Activated CD8-positive, alpha-beta T cell treated with anti-CD3 and anti-CD28 coated beads, Interleukin-2, amount 10 ng/mL, durations not matched to agents 7 days and 5 days (primary cell): Measurements from ENCODE around the gene ZFP64. TPM values are rescaled to one million over a fixed set of nuclear protein-coding genes. Genes with fewer than 3 reads are reported as not detected.

ENCODE experiments used
- ATAC-seq: fragments of 150-1000 bp; cut with Tn5 transposase; one replicate; pipeline ENCODE4 v1.10.0; 2021; ENCODE audit warnings: moderate library complexity
- CTCF ChIA-PET: fragments of 350-600 bp; sonication (Branson Sonifier 250); formaldehyde crosslinking; loops from one replicate; lab custom pipeline; 2021; ENCODE audit warnings: antibody characterized with exemption; lab: Charles Lee
- POLR2A ChIA-PET: fragments of 350-600 bp; sonication (Branson Sonifier 250); formaldehyde crosslinking; loops from one replicate; lab custom pipeline; 2021; ENCODE audit warnings: antibody characterized with exemption; lab: Charles Lee
- DNase-seq: peaks from one replicate; pipeline ENCODE4 v3.0.0-alpha.2; 2020
- H3K27ac Mint-ChIP-seq: one replicate; pipeline ENCODE4 v1.8.0; 2021; ENCODE audit warnings: mild to moderate bottlenecking, mixed read lengths
- H3K27me3 Mint-ChIP-seq: one replicate; pipeline ENCODE4 v1.8.0; 2021; ENCODE audit warnings: low read depth, mixed read lengths
- H3K36me3 Mint-ChIP-seq: one replicate; pipeline ENCODE4 v1.8.0; 2021; ENCODE audit warnings: low read depth, mixed read lengths
- H3K4me1 Mint-ChIP-seq: one replicate; pipeline ENCODE4 v1.8.0; 2021; ENCODE audit warnings: low read depth, mixed read lengths
- H3K4me3 Mint-ChIP-seq: one replicate; pipeline ENCODE4 v1.8.0; 2021; ENCODE audit warnings: mild to moderate bottlenecking, mixed read lengths
- H3K9me3 Mint-ChIP-seq: one replicate; pipeline ENCODE4 v1.8.0; 2022; ENCODE audit warnings: mixed read lengths; ENCODE audit not compliant: insufficient read depth
- total RNA-seq, 2 experiments: library from RNA; stranded (reverse); gene quantifications; one replicate each; pipeline ENCODE4 v1.2.3, GENCODE V29; 2021

ZFP64 gene
- total RNA-seq, 2 experiments from 2014 or later, result 10.4 to 10.5 TPM

- DNase-seq (no peak), ATAC-seq (no peak)
- H3K4me3 Mint-ChIP-seq, result no peak overlapping the region
- H3K27me3 Mint-ChIP-seq, result no peaks in the 10 kb centered on the region
- POLR2A ChIA-PET, result interaction anchor here (1.0 kb wide), 1 partner anchor 13 kb away, joined by 4 read pairs; the partner anchor contains the start of gene ZFP64
- H3K27ac Mint-ChIP-seq, result no peak overlapping the region
- CTCF ChIA-PET, result interaction anchor here (1.3 kb wide), 1 partner anchor 13 kb away, joined by 5 read pairs; the partner anchor contains the start of gene ZFP64
- H3K4me1 Mint-ChIP-seq, result peaks cover 13% of the 10 kb centered on the region
- peaks cover 11% of the 10 kb centered on the region for H3K36me3 Mint-ChIP-seq
- H3K9me3 Mint-ChIP-seq, result no peaks in the 10 kb centered on the region
Observed at GRCh38 chr20:52178691-52179090, 12.9 kb downstream of the ZFP64 start.

- no peaks in the 10 kb centered on the region for H3K27me3 Mint-ChIP-seq
- H3K4me1 Mint-ChIP-seq, result peaks cover 13% of the 10 kb centered on the region
- H3K27ac Mint-ChIP-seq, result no peak overlapping the region
- CTCF ChIA-PET, result interaction anchor here (1.6 kb wide), 1 partner anchor 16 kb away, joined by 3 read pairs; the partner anchor contains the start of gene ZFP64
- no peaks in the 10 kb centered on the region for H3K9me3 Mint-ChIP-seq
- no peak for ATAC-seq
- POLR2A ChIA-PET, result no interaction called here
- H3K36me3 Mint-ChIP-seq, result peaks cover 5% of the 10 kb centered on the region
- no peak for DNase-seq
- no peak overlapping the region for H3K4me3 Mint-ChIP-seq
Observed at GRCh38 chr20:52175840-52176239, 15.7 kb downstream of the ZFP64 start.

- ATAC-seq (no peak), DNase-seq (no peak)
- Mint-ChIP-seq H3K9me3 (no peaks in the 10 kb centered on the region), H3K36me3 (peaks cover 2% of the 10 kb centered on the region), H3K4me3 (no peak overlapping the region), H3K27ac (no peak overlapping the region), H3K4me1 (peaks cover 5% of the 10 kb centered on the region), H3K27me3 (no peaks in the 10 kb centered on the region)
- ChIA-PET CTCF (no interaction called here), POLR2A (no interaction called here)
Observed at GRCh38 chr20:52172392-52173047, 19.1 kb downstream of the ZFP64 start.

- H3K27ac Mint-ChIP-seq, result no peak overlapping the region
- no peak overlapping the region for H3K4me3 Mint-ChIP-seq
- ATAC-seq, result no peak
- H3K27me3 Mint-ChIP-seq, result no peaks in the 10 kb centered on the region
- CTCF ChIA-PET, result no interaction called here
- peaks cover 3% of the 10 kb centered on the region for H3K9me3 Mint-ChIP-seq
- peaks cover 8% of the 10 kb centered on the region for H3K36me3 Mint-ChIP-seq
- H3K4me1 Mint-ChIP-seq, result peaks cover 5% of the 10 kb centered on the region
- no peak for DNase-seq
- POLR2A ChIA-PET, result no interaction called here
Observed at GRCh38 chr20:52171025-52171424, 20.6 kb downstream of the ZFP64 start.

DNA sequence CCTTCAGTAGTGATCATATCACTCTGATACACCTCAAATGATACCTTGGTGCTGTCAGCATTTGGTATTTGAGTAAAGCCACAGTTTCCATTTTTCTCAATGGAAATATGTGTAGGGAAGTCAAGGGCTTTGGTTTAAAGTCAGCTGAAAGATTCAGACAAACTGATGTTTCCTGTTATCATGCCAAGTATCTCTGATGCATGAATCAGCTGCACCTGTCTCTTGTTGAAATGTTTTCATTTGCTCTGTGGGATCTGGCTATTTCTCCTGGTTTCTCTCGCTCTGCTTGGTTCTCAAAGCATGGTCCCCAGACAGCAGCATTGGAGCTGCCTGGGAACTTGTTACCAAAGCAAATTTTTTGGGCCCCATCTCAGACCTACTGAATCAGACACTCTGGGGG is 23.5 kb downstream of the ZFP64 start:
- Mint-ChIP-seq H3K4me3 (no peak overlapping the region), H3K27ac (no peak overlapping the region), H3K4me1 (peaks cover 5% of the 10 kb centered on the region), H3K9me3 (peaks cover 3% of the 10 kb centered on the region), H3K36me3 (peaks cover 17% of the 10 kb centered on the region), H3K27me3 (no peaks in the 10 kb centered on the region)
- CTCF ChIA-PET, result no interaction called here
- ATAC-seq, result no peak
- POLR2A ChIA-PET, result no interaction called here
- DNase-seq, result no peak

- ChIA-PET POLR2A (no interaction called here), CTCF (no interaction called here)
- H3K36me3 Mint-ChIP-seq, result peaks cover 17% of the 10 kb centered on the region
- H3K9me3 Mint-ChIP-seq, result peaks cover 3% of the 10 kb centered on the region
- ATAC-seq (no peak), DNase-seq (no peak)
- no peaks in the 10 kb centered on the region for H3K27me3 Mint-ChIP-seq
- no peak overlapping the region for H3K27ac Mint-ChIP-seq
- peaks cover 5% of the 10 kb centered on the region for H3K4me1 Mint-ChIP-seq
- H3K4me3 Mint-ChIP-seq, result no peak overlapping the region
Observed at GRCh38 chr20:52167232-52167840, 24.2 kb downstream of the ZFP64 start.

GRCh38 chr20:52166150-52166549 is 25.4 kb downstream of the ZFP64 start:
- CTCF ChIA-PET, result no interaction called here
- peaks cover 3% of the 10 kb centered on the region for H3K9me3 Mint-ChIP-seq

GRCh38 chr20:52160621-52161204 is 30.9 kb downstream of the ZFP64 start:
- ATAC-seq (no peak), DNase-seq (no peak)
- ChIA-PET POLR2A (no interaction called here), CTCF (no interaction called here)
- Mint-ChIP-seq H3K27me3 (no peaks in the 10 kb centered on the region), H3K9me3 (no peaks in the 10 kb centered on the region), H3K4me1 (no peaks in the 10 kb centered on the region), H3K4me3 (no peak overlapping the region), H3K36me3 (peaks cover 42% of the 10 kb centered on the region), H3K27ac (no peak overlapping the region)

More at GRCh38 chr20:52166150-52166549, 25.4 kb downstream of the ZFP64 start:
- peaks cover 5% of the 10 kb centered on the region for H3K4me1 Mint-ChIP-seq
- peaks cover 18% of the 10 kb centered on the region for H3K36me3 Mint-ChIP-seq
- DNase-seq (no peak), ATAC-seq (no peak)
- H3K4me3 Mint-ChIP-seq, result no peak overlapping the region
- POLR2A ChIA-PET, result no interaction called here
- no peak overlapping the region for H3K27ac Mint-ChIP-seq
- no peaks in the 10 kb centered on the region for H3K27me3 Mint-ChIP-seq

DNA sequence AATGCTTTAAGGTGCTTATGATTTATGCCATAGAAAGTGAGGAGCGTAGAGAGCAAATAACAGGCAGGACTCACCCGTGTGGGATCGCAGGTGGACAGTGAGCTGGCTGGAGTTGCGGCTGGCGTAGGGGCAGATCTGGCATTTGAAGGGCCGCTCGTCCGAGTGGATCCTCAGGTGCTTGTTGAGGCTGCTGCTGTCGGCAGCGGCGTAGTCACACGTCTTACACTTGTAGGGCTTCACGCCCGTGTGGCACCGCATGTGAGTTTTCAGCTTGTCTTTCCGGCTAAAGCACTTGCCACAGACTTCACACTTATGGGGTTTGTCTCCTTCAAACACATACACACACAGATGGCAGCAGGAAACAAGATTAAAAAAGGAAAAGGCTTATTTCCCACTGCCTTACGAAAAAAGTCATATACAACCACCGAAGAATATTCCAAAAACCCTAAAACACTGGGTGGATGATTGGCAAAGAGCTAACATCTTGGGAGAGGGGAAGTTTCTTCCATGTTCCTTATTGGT is 31.5 kb downstream of the ZFP64 start:
- DNase-seq (no peak), ATAC-seq (no peak)
- H3K36me3 Mint-ChIP-seq, result peaks cover 39% of the 10 kb centered on the region
- ChIA-PET CTCF (no interaction called here), POLR2A (no interaction called here)
- H3K4me3 Mint-ChIP-seq, result no peak overlapping the region
- H3K27me3 Mint-ChIP-seq, result no peaks in the 10 kb centered on the region
- no peak overlapping the region for H3K27ac Mint-ChIP-seq
- H3K9me3 Mint-ChIP-seq, result no peaks in the 10 kb centered on the region
- H3K4me1 Mint-ChIP-seq, result no peaks in the 10 kb centered on the region

- peaks cover 24% of the 10 kb centered on the region for H3K36me3 Mint-ChIP-seq
- H3K27ac Mint-ChIP-seq, result no peak overlapping the region
- no peaks in the 10 kb centered on the region for H3K4me1 Mint-ChIP-seq
- POLR2A ChIA-PET, result no interaction called here
- H3K4me3 Mint-ChIP-seq, result no peak overlapping the region
- CTCF ChIA-PET, result interaction anchor here (0.7 to 2.0 kb wide), 2 partner anchors 26 to 35 kb away, joined by 3 to 6 read pairs; no protein-coding TSS in a partner anchor
- no peaks in the 10 kb centered on the region for H3K9me3 Mint-ChIP-seq
- no peak for DNase-seq
- H3K27me3 Mint-ChIP-seq, result no peaks in the 10 kb centered on the region
- no peak for ATAC-seq
Observed at GRCh38 chr20:52154575-52154974, 37.0 kb downstream of the ZFP64 start.

DNA sequence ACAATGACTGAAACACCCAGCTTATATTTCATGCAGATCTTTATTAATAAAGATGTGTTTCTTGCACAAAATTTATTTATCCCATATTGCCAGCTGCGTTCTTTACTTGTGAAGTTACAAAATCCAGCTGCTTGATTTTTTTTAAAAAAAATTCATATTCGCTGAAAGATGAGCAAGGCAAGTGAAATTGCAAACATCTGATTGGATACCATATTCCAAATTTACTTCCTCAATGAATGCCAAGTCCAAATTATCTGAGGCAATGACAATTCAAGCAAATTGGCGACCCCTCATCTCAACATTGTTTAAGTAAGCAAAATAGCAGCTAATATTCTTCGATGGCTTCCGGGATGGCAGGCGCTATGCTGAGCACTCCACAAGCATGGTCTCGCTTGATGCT is 37.7 kb downstream of the ZFP64 start:
- ChIA-PET CTCF (no interaction called here), POLR2A (no interaction called here)
- Mint-ChIP-seq H3K27ac (no peak overlapping the region), H3K4me1 (no peaks in the 10 kb centered on the region), H3K36me3 (peaks cover 19% of the 10 kb centered on the region), H3K9me3 (no peaks in the 10 kb centered on the region), H3K4me3 (no peak overlapping the region), H3K27me3 (no peaks in the 10 kb centered on the region)
- DNase-seq (no peak), ATAC-seq (no peak)

- Mint-ChIP-seq H3K4me1 (no peaks in the 10 kb centered on the region), H3K27me3 (no peaks in the 10 kb centered on the region), H3K4me3 (no peak overlapping the region), H3K9me3 (no peaks in the 10 kb centered on the region), H3K27ac (no peak overlapping the region), H3K36me3 (peaks cover 9% of the 10 kb centered on the region)
- CTCF ChIA-PET, result no interaction called here
- DNase-seq (no peak), ATAC-seq (no peak)
- POLR2A ChIA-PET, result no interaction called here
Observed at GRCh38 chr20:52152921-52153320, 38.7 kb downstream of the ZFP64 start.
